LNCAP (cell line): ENCODE measurements around the gene GTPBP3.

Experiments
- TF ChIP-seq, protein P1 (sequence below): fragments of 450-650 bp; IDR thresholded peaks from 2 replicates; pipeline ENCODE4 v1.5.1; 2017; ENCODE audit warnings: mild to moderate bottlenecking

GTPBP3 gene

GRCh38 chr19:17323300-17323963 is 13.9 kb upstream of the GTPBP3 start:
- TF ChIP-seq, protein P1, sequence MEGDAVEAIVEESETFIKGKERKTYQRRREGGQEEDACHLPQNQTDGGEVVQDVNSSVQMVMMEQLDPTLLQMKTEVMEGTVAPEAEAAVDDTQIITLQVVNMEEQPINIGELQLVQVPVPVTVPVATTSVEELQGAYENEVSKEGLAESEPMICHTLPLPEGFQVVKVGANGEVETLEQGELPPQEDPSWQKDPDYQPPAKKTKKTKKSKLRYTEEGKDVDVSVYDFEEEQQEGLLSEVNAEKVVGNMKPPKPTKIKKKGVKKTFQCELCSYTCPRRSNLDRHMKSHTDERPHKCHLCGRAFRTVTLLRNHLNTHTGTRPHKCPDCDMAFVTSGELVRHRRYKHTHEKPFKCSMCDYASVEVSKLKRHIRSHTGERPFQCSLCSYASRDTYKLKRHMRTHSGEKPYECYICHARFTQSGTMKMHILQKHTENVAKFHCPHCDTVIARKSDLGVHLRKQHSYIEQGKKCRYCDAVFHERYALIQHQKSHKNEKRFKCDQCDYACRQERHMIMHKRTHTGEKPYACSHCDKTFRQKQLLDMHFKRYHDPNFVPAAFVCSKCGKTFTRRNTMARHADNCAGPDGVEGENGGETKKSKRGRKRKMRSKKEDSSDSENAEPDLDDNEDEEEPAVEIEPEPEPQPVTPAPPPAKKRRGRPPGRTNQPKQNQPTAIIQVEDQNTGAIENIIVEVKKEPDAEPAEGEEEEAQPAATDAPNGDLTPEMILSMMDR = no peak

- TF ChIP-seq, protein P1 = no peak
Observed at GRCh38 chr19:17323964-17324332, 13.4 kb upstream of the GTPBP3 start.

- TF ChIP-seq, protein P1 = no peak
Observed at GRCh38 chr19:17324357-17325114, 12.8 kb upstream of the GTPBP3 start.

- TF ChIP-seq, protein P1 = no peak
Observed at GRCh38 chr19:17325133-17325532, 12.2 kb upstream of the GTPBP3 start.

DNA sequence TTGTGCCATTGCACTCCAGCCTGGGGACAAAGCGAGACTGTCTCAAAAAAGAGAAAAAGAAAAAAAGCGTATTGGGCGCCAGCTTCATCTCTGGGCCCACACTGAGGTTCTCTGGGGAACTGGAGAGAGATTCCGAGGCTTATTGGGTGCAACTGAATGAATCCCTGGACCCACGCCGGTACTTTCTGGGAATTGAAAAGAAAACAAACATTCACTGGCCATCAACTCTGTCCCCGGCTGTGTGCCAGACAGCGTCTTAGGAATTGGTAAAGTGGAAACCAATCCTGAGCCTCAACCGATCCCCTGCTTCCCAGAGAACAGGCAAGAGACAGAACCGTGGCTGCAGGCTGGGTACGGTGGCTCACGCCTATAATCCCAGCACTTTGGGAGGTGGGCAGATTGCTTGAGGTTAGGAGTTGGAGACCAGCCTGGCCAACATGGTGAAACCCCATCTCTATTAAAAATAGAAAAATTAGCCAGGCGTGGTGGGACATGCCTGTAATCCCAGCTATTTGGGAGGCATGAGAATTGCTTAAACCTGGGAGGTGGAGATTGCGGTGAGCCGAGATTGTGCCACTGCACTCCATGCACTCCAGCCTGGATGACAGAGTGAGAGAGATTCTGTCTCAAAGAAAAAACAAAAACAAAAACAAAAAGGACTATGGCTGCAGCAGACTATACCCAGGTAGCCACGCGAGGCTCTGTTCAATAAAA is 11.3 kb upstream of the GTPBP3 start:
- TF ChIP-seq, protein P1 = no peak

GRCh38 chr19:17326595-17326966 is 10.8 kb upstream of the GTPBP3 start:
- TF ChIP-seq, protein P1 = no peak

- TF ChIP-seq, protein P1 = no peak
Observed at GRCh38 chr19:17327068-17327653, 10.2 kb upstream of the GTPBP3 start.
